ENCODE measurements around the gene MDM1.

The MDM1 gene

GRCh38 chr12:68319988-68320623, 12.1 kb downstream of the MDM1 start:
- no peak for DNase-seq

GRCh38 chr12:68317047-68317667, 15.0 kb downstream of the MDM1 start:
- peak; percentile 36 for DNase-seq

GRCh38 chr12:68310370-68310769, 21.8 kb downstream of the MDM1 start:
- DNase-seq, result no peak

GRCh38 chr12:68306564-68306963, 25.6 kb downstream of the MDM1 start:
- DNase-seq, result no peak

GRCh38 chr12:68305278-68305677, 26.9 kb downstream of the MDM1 start:
- no peak for DNase-seq

GRCh38 chr12:68304626-68305025, 27.5 kb downstream of the MDM1 start:
- DNase-seq, result no peak

- DNase-seq, result no peak
These were observed 28.3 kb downstream of the MDM1 start for GRCh38 chr12:68303850-68304249.

- DNase-seq, result no peak
These were observed 34.2 kb downstream of the MDM1 start for GRCh38 chr12:68297929-68298328.

- no peak for DNase-seq
These were observed 37.9 kb downstream of the MDM1 start for GRCh38 chr12:68294251-68294650.

- DNase-seq, result no peak
These were observed 38.8 kb downstream of the MDM1 start for GRCh38 chr12:68293347-68293746.

- no peak for DNase-seq
These were observed 39.8 kb downstream of the MDM1 start for GRCh38 chr12:68292151-68292943.

- no peak for DNase-seq
These were observed 40.6 kb downstream of the MDM1 start for GRCh38 chr12:68291396-68292036.

- DNase-seq, result peak; percentile 58
These were observed 42.0 kb downstream of the MDM1 start for GRCh38 chr12:68290126-68290525.

- DNase-seq, result no peak
These were observed 45.1 kb downstream of the MDM1 start for GRCh38 chr12:68287106-68287505.

- DNase-seq, result no peak
These were observed 45.8 kb downstream of the MDM1 start for GRCh38 chr12:68286396-68286795.

GRCh38 chr12:68285541-68285940, 46.6 kb downstream of the MDM1 start:
- no peak for DNase-seq

- DNase-seq, result no peak
These were observed 50.7 kb downstream of the MDM1 start for GRCh38 chr12:68281322-68282077.

GRCh38 chr12:68280240-68280639, 51.9 kb downstream of the MDM1 start:
- no peak for DNase-seq

GRCh38 chr12:68279227-68280054, 52.7 kb downstream of the MDM1 start:
- no peak for DNase-seq

GRCh38 chr12:68276402-68276930, 55.7 kb downstream of the MDM1 start:
- no peak for DNase-seq

- no peak for DNase-seq
These were observed 59.4 kb downstream of the MDM1 start for GRCh38 chr12:68272732-68273131.

GRCh38 chr12:68271346-68271745, 60.8 kb downstream of the MDM1 start:
- DNase-seq, result no peak
